Right lung (tissue), 5 donors: Measurements from ENCODE around the gene PPP1R9B. TPM values are rescaled to one million over a fixed set of nuclear protein-coding genes. Genes with fewer than 3 reads are reported as not detected.
A peak's percentile ranks its signal among the peaks of the same experiment; 100 is the strongest.

ENCODE experiments used
- DNase-seq, 2 donors: peaks; one replicate each; pipeline ENCODE4 v3.0.0-alpha.2; 2013
- polyA plus RNA-seq, 5 donors: library from polyadenylated mRNA; unstranded; fragments of 120-200 nt; gene quantifications; one replicate each; pipeline versions ENCODE4 v1.2.1 to v1.2.3, GENCODE V29; 2013; ENCODE audit warnings: inconsistent platforms in 1 of 5, low replicate concordance in 1 of 5; ENCODE audit not compliant: insufficient read length in 5 of 5, insufficient read depth in 1 of 5

Gene PPP1R9B
- polyA plus RNA-seq, 5 donors = 42.6 to 67.3 (median 50.7) TPM

GRCh38 chr17:50129353-50129727, 21.1 kb downstream of the PPP1R9B start:
- DNase-seq = no peak

DNA sequence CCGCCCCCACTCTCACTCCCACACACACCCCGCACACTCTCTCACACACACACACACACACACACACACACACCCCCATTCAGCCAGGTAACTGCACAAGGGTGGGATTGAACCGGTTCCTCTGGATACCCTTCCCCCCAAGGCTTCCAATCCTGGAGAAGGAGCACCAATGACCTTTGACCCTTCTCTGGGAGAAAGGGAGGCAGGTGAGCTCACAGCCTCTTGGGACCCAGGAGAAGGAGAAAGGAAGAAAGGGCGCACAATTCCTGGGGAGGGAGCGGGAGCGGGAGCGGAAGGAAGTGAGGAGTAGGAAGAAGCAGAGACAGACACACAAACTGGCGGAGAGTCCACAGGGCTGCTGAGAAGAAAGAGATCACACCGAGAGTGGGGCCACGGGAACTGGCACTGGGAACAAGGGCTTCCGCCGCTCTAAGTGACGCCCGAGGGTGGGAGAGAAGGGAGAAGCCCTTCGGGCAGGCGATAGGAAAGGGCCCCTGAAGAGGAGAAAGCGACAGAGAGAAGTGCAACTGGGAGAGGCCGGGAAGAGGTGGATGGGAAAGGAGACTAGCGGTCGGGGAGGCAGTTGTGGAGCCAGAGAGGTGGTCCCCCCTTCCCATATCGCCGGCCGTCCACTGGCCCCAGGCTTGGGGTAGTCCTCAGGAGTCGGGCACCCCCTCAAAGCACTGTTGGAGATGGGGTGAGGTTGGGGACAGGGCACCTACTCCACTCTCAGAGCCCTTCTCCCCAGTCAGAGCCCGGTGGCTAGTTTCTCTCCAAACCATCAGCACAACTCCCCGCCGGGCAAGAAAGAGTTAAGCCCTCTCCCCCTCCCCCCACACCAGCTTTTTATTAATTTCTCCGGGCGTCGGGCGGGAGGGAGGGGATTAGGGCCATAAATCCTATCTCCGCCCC, 21.8 kb downstream of the PPP1R9B start:
- DNase-seq = peak in 1 of 2 donors; percentile 48

DNA sequence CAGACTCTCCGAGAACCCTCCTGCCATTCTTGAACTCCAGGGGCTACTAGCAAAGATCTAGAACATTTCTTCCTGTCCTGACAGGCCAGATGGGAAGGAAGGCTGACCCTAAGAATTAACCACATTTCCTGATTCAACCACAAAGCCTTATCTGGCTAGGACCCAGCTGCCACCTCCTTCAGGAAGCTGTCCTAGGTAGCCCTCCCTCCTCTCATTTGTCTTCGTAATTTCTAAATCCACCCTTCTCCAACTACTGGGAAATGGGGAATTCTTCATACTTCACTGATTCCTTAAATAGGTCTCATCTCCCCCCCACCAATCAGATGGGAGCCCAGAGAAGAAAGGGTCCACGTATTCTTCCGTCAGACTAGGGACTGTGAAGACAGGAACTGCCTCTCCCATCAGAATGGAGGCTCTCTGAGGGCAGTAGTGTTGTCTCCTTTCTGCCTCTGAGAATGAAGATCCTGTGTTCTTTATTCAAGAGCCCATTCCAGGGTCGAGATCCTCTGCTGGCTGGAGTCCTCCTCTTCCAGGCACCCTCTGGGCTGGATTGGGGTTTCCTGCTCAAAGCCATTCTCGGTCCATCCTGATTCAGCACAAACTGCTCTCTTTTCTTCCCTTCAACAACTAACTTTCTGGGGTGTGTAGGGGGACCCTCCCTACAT, 22.6 kb downstream of the PPP1R9B start:
- DNase-seq = no peak

DNA sequence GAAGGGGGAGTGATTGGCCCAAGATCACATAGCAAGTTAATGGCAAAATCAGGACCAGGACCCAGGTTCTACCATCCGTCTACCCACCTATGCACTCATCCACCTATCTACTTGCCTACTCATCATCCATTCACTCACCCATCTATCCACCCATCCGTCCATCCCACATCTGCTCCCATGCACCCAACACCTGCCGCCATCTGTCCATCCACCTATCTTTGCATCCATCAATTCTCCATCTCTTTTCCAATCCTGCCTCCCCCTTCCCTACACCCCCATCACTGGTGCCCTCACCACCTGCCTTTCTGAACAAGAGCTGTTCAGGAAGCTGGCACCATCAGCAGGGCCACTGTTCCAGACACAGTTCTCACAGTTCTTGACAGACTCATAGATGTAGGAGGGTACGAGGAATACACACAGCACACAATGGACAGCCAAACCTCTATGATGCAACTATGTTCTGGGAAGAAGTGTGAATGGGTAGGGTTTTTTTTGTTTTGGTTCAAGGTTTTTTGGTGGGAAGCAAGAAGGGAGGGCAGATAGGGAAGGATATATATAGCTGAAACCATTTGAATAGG, 25.0 kb downstream of the PPP1R9B start:
- no peak for DNase-seq

GRCh38 chr17:50123649-50124349, 26.7 kb downstream of the PPP1R9B start:
- no peak for DNase-seq

- no peak for DNase-seq
Measured at GRCh38 chr17:50122945-50123344, 27.5 kb downstream of the PPP1R9B start.

- no peak for DNase-seq
Measured at GRCh38 chr17:50120475-50121253, 29.8 kb downstream of the PPP1R9B start.

DNA sequence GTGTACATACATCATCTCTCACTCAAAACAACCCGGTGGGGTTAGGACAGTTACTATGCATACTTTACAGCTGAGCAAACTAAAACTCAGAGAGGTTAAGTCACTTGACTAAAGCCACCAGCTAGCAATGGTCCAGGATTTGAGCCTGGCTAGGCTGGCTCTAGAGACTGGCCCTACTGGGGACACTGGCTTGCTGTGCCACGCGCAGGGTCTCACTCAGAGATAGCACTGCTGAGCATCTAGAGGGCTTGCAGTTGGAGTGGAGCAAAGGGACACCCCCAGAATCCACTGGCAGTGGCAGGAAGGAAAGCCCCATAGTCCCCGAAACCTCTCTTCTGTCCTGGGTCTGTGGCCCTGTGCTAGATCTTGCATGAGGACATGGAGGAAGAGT, 31.7 kb downstream of the PPP1R9B start:
- no peak for DNase-seq

DNA sequence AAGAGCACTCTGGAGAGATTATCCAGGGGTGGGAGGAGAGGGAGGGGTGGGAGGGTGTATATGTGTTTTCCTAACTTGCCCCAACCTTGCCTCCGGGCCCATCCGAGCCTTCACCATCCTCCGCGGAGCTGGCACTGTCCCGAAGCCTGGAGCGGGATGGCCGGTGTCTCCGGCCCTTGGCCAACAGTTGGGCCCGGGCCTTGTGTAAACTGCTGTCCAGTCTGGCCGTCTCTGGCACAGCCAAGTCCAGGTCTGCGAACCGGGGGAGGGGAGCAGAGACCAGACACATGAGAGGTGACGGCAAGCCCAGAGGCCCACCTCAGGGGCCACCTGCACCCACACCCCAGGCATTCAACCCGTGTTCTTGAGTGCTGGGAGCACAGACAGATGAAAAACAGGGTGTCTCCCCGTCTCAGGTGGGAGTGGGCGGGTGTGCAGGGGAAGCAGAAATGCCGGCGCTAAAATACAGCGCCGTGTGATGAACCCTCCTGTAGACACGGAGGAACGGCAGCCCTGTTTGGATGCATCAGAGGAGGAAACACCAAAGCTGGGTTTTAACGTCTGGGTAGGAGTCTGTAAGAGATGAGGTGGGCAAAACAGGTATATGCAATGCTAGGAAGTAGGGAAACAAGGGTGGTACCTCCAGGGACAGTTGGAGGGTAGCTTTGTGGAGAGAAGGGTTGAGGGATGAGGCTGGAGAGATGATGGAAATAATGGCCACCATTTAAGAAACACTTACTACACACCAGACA, 32.2 kb downstream of the PPP1R9B start:
- DNase-seq = no peak

DNA sequence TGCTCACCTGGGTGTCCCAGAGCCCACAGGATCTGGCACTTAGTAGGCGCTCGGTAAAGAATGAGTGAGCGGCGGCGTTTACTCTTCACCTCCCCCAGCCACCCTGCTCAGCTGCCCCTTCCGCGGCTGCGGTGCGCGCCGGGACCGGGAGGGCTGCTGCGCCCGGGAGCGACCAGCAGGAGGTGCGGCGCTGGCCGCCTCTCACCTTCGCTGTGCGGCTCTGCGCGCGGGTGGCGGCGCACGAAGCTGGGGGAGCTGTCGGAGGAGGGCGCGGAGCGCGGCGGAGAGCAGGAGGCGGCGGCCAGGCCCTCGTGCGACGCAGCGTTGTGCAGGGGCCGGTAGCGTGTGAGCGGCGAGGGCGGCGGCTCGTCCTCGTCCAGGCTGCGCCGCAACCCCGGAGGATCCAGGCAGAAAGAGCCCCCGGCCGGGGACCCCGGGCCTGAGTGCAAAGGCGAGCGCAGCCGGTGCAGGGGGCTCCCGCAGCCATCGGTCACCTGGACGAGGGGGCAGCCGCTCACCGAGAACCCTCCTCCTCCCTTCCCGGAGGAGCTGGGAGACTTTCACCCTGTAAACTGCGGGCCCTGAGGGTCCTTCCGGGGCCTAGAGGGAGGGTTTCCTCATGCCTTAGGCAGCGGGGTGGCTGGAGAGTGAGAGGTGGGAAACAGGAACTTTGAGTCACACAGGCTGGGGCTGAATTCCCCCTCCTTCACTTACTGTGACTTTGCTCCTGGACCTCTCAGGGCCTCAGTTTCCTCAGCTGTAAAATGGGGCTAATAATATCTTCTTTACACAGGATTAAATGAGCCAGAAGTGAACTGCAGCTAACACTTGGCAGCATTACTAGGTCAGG, 33.0 kb downstream of the PPP1R9B start:
- DNase-seq = no peak

DNA sequence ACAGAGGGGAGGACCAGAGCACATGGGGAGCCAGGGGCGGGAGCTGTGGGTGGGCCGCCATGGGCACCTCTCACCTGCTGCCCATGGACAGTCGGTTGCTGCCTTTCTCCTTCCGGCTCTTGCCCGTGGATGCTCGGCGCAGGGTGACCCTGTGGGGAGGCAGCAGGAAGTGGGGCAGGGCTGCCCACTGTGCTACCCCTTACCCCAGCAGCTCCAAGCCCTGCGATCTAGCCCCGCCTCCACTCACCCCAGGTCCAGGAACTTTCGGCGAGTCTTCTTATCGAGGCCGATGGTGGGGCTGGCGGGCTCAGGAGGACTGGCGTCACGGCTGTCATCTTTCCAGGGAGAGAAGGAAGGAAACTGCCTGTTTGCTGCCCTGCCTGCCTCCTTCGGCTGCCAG, 34.7 kb downstream of the PPP1R9B start:
- no peak for DNase-seq

- no peak for DNase-seq
Measured at GRCh38 chr17:50114849-50115357, 35.6 kb downstream of the PPP1R9B start.

GRCh38 chr17:50114401-50114800, 36.1 kb downstream of the PPP1R9B start:
- no peak for DNase-seq

GRCh38 chr17:50113624-50114320, 36.7 kb downstream of the PPP1R9B start:
- no peak for DNase-seq

DNA sequence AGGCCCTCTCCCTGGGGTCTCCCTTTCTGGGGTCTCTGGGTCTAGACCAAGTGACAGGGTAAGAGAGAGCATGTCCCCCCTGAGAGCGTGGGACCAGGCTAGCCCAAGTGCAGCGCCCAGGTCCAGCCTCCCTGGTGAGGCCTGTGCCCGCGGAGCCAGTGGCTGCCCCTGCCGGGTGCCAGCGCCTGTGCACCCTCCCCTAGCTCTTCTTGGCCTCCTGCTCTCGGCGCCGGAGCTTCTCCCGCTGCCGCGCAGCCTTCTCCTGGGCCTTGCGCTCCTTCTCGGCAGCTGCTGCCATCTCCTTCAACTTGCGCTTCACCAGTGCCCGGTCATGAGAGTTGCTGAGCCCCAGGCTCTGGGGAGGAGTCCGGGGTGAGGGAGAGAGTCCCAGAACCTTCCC, 37.8 kb downstream of the PPP1R9B start:
- no peak for DNase-seq

DNA sequence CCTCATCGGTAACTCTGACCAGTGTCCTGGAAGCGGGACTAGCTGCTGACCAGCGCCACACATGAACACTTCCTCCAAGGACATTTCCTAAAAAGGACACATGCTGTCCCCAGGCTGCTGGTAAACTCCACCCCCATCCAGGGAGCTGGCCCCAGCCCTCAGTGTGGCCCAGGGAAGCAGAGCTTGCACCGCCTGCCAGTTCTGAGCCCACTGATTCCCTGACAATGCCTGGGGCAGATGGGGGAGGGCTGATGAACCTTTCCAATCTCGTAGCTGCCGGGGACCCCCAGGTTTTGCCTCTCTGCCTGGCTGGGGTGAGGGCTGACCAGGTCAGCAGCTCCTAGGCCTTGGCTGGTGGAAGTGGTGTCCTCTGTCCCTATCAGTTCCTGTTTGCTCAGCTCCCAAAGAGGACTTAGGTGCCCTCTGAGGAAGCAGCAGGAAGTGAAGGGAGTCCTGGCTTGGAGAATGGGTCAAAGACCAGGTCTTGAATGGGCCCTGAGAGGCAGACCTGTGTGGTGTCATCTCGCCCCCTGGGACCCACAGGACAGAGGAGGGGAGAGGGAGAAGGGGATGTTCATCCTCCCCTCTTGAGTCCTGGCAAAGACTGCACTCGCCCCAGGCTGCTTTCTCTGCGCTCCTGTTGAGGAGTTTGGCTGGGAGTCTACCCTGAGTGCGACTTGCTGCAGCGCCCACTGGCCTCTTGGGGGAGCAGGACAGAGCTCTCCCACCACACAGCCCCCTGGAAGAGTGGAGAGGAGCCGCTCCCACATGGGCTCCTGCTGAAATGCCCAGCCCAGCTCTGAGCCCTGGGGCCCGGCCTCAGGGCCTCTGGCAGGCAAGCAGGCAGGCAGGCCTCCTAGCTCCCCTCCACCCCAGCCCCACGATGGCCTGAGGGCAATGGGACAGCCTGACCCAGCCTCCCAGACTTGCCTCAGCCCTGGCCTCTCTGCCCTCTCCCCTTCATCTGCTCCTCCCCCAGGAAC, 38.5 kb downstream of the PPP1R9B start:
- DNase-seq = no peak

DNA sequence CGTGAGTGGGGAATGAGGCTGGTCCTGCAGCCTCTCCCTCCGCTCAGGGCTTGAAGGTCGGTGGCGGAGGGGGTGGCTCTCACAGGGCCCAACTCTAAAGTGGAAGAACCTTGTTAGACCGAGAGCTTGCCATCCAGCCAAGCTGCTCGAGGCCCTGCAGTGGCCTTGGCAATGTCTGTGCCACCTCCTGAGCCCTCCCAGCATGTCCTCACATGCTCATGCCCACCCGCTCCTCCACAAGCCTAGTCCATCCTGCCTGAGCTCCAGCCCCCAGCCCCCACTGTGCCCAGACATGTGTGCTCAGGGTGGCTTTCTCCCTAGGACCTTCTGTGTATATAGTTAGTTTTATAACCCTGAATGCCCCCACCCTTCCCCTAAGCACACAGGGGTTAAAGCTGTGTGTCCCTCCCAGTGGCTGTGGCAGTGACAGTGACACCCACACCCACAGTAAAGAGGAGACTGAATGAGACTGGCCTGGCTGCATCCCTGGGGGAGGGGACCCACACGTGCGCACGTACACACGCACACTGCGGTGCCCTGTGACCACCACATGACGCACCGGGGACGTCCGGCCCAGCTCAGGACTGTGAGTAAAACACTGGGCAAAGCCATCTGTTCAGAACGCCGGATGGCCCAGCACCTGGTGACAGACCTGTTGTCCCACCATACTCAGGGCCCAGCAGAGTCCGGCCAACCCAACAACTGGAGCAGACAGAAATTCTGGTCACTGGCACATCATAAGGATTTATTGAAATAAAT, 39.7 kb downstream of the PPP1R9B start:
- no peak for DNase-seq
